OCI-LY7 (cell line): ENCODE data around the gene HS3ST1. TPM values are rescaled to one million over a fixed set of nuclear protein-coding genes. Genes with fewer than 3 reads are reported as not detected.

Experiments
- BruUV-seq: library from RNA; stranded (reverse); fragments of 400-500 nt; replicated peaks from 2 replicates; lab custom pipeline; 2021; lab: Mats Ljungman, UMichigan
- CTCF ChIA-PET: fragments of 300-600 bp; sonication (Branson Sonifier 250); formaldehyde crosslinking; loops from one replicate; lab custom pipeline; 2022; ENCODE audit warnings: antibody characterized with exemption; ENCODE audit not compliant: unreplicated experiment; lab: Charles Lee
- POLR2A ChIA-PET: fragments of 300-600 bp; sonication (Branson Sonifier 250); formaldehyde crosslinking; loops from one replicate; lab custom pipeline; 2022; ENCODE audit warnings: antibody characterized with exemption; lab: Charles Lee
- DNase-seq: peaks from one replicate; pipeline ENCODE4 v3.0.0-alpha.2; 2015; ENCODE audit warnings: low spot score
- H2AFZ ChIP-seq: fragments of 200-600 bp; sonication (generic), shearing (Covaris generic); 2 replicates; pipeline ENCODE4 v1.6.1; 2014; ENCODE audit warnings: mild to moderate bottlenecking, antibody characterized with exemption, low read length, moderate library complexity
- H3K27ac ChIP-seq: fragments of 200-600 bp; sonication (generic); 2 replicates; pipeline ENCODE4 v1.5.1; 2014; ENCODE audit warnings: mixed run types, low read depth, mild to moderate bottlenecking, moderate library complexity, low read length, inconsistent platforms; ENCODE audit not compliant: poor library complexity, severe bottlenecking
- H3K36me3 ChIP-seq: fragments of 200-600 bp; sonication (generic); 2 replicates; pipeline ENCODE4 v1.6.1; 2014; ENCODE audit warnings: mild to moderate bottlenecking, antibody characterized with exemption, low read length, moderate library complexity, mixed read lengths; ENCODE audit not compliant: insufficient read depth
- H3K4me1 ChIP-seq: fragments of 200-600 bp; sonication (generic); 2 replicates; pipeline ENCODE4 v1.5.1; 2014; ENCODE audit warnings: mild to moderate bottlenecking, low read length; ENCODE audit not compliant: insufficient read depth, poor library complexity, severe bottlenecking
- H3K4me2 ChIP-seq: fragments of 200-600 bp; sonication (generic); 2 replicates; pipeline ENCODE4 v1.6.1; 2014; ENCODE audit warnings: mild to moderate bottlenecking, low read length
- H3K4me3 ChIP-seq: fragments of 200-600 bp; sonication (generic); 2 replicates; pipeline ENCODE4 v1.5.1; 2014; ENCODE audit warnings: mild to moderate bottlenecking, low read depth, low read length; ENCODE audit not compliant: poor library complexity, severe bottlenecking
- H3K79me2 ChIP-seq: fragments of 200-600 bp; sonication (generic); 2 replicates; pipeline ENCODE4 v1.6.1; 2016; ENCODE audit warnings: low read depth, mild to moderate bottlenecking, low read length, moderate library complexity, mixed read lengths; ENCODE audit not compliant: insufficient read depth
- H3K9me2 ChIP-seq: fragments of 200-600 bp; sonication (generic); 2 replicates; pipeline ENCODE4 v1.6.1; 2016; ENCODE audit warnings: mild to moderate bottlenecking, low read length, mixed read lengths; ENCODE audit not compliant: insufficient read depth
- H3K9me3 ChIP-seq: fragments of 200-600 bp; sonication (generic); 2 replicates; pipeline ENCODE4 v1.6.1; 2014; ENCODE audit warnings: mild to moderate bottlenecking, mixed run types, low read length, mixed read lengths
- H4K20me1 ChIP-seq: fragments of 200-600 bp; sonication (generic); 2 replicates; pipeline ENCODE4 v1.6.1; 2014; ENCODE audit warnings: mild to moderate bottlenecking, antibody characterized with exemption, low read length, moderate library complexity, mixed read lengths; ENCODE audit not compliant: insufficient read depth
- EZH2phosphoT487 ChIP-seq: fragments of 200-600 bp; sonication (generic); IDR thresholded peaks from 2 replicates; pipeline ENCODE4 v1.6.1; 2018; ENCODE audit warnings: low read depth, borderline replicate concordance, mild to moderate bottlenecking, mixed run types, antibody characterized with exemption, low read length, moderate library complexity, mixed read lengths
- intact Hi-C: fragments of 100-400 bp; cut with micrococcal nuclease; formaldehyde crosslinking; loops from one replicate; pipeline ENCODE4 v1.10.0; 2022; ENCODE audit not compliant: unreplicated experiment
- total RNA-seq, 2 experiments: library from RNA; depleted of rRNA in 1 of 2; stranded (reverse); fragments of >200 nt in 1 of 2; shearing (Covaris generic) in 1 of 2; gene quantifications; 2 replicates each; pipeline ENCODE4 v1.2.3, GENCODE V29; 2014 to 2022
- TF ChIP-seq, protein P1 (sequence below): fragments of 200-600 bp; sonication (generic); conservative IDR thresholded peaks from 2 replicates; pipeline ENCODE4 v1.5.1; 2014; ENCODE audit warnings: mild to moderate bottlenecking, antibody characterized with exemption, low read length, moderate library complexity, mixed read lengths

The HS3ST1 gene
- total RNA-seq, 2 experiments from 2014 or later = not detected

DNA sequence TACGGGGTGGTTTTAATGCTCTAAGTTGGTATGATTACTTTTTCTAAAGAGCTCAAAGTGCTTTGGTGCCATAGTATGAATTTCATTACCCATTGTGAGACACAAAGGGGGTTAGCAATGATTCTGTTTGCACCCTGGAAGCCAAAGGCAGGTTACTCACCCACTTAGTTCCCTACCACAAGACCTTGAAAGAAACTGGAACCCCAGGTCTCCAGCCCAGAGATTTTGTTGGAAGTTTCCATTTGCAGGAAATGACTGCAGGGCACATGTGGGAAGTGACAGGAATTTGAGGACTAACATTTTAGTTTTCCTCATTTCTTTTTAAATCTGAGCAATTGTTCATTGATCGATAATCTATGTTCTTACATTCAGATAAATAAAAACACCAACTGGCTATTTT, 1.8 kb upstream of the HS3ST1 start:
- H2AFZ ChIP-seq = no peak overlapping the region
- DNase-seq = no peak
- H3K4me3 ChIP-seq = no peak overlapping the region
- CTCF ChIA-PET = no interaction called here
- intact Hi-C loops = no loop called here
- no peak overlapping the region for H3K4me2 ChIP-seq
- no TSS peak for BruUV-seq
- no peaks in the 10 kb centered on the region for H3K36me3 ChIP-seq
- TF ChIP-seq, protein P1, sequence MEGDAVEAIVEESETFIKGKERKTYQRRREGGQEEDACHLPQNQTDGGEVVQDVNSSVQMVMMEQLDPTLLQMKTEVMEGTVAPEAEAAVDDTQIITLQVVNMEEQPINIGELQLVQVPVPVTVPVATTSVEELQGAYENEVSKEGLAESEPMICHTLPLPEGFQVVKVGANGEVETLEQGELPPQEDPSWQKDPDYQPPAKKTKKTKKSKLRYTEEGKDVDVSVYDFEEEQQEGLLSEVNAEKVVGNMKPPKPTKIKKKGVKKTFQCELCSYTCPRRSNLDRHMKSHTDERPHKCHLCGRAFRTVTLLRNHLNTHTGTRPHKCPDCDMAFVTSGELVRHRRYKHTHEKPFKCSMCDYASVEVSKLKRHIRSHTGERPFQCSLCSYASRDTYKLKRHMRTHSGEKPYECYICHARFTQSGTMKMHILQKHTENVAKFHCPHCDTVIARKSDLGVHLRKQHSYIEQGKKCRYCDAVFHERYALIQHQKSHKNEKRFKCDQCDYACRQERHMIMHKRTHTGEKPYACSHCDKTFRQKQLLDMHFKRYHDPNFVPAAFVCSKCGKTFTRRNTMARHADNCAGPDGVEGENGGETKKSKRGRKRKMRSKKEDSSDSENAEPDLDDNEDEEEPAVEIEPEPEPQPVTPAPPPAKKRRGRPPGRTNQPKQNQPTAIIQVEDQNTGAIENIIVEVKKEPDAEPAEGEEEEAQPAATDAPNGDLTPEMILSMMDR = no peak
- TF ChIP-seq EZH2phosphoT487 = no peak
- H3K9me2 ChIP-seq = no peaks in the 10 kb centered on the region
- H3K9me3 ChIP-seq = no peaks in the 10 kb centered on the region
- H3K79me2 ChIP-seq = no peaks in the 10 kb centered on the region
- H3K27ac ChIP-seq = no peak overlapping the region
- H3K4me1 ChIP-seq = no peaks in the 10 kb centered on the region
- no peaks in the 10 kb centered on the region for H4K20me1 ChIP-seq
- POLR2A ChIA-PET = interaction anchor here (0.6 to 0.7 kb wide), 3 partner anchors 15 to 1537 kb away, joined by 3 to 6 read pairs (median 4); no protein-coding TSS in a partner anchor

DNA sequence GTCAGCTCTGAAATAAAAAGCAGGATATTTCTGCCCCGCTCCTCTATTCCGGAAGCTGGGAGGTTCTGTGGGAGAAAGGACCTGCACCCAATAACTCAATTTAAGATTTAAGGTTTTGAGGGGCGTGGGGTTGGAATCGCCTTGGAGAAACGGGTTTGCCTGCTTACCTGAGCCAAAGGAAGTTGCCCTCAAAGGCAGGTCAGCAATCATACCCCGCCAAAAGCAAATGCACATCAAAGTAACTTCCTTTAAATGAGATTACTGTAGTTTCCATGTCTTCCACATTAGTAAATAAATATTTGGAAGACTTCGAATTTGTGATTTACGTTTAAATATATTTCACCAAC, 978 bp upstream of the HS3ST1 start:
- CTCF ChIA-PET = no interaction called here
- H3K9me3 ChIP-seq = no peaks in the 10 kb centered on the region
- no peak overlapping the region for H2AFZ ChIP-seq
- no peak for DNase-seq
- no peak overlapping the region for H3K4me3 ChIP-seq
- no peaks in the 10 kb centered on the region for H3K4me1 ChIP-seq
- H4K20me1 ChIP-seq = no peaks in the 10 kb centered on the region
- POLR2A ChIA-PET = no interaction called here
- intact Hi-C loops = loop anchor here (10.0 kb wide), 1 partner anchor 845 kb away; no protein-coding TSS in a partner anchor
- H3K4me2 ChIP-seq = no peak overlapping the region
- no TSS peak for BruUV-seq
- TF ChIP-seq EZH2phosphoT487 = no peak
- TF ChIP-seq, protein P1 = no peak
- no peaks in the 10 kb centered on the region for H3K36me3 ChIP-seq
- H3K27ac ChIP-seq = no peak overlapping the region
- H3K79me2 ChIP-seq = no peaks in the 10 kb centered on the region
- no peaks in the 10 kb centered on the region for H3K9me2 ChIP-seq

DNA sequence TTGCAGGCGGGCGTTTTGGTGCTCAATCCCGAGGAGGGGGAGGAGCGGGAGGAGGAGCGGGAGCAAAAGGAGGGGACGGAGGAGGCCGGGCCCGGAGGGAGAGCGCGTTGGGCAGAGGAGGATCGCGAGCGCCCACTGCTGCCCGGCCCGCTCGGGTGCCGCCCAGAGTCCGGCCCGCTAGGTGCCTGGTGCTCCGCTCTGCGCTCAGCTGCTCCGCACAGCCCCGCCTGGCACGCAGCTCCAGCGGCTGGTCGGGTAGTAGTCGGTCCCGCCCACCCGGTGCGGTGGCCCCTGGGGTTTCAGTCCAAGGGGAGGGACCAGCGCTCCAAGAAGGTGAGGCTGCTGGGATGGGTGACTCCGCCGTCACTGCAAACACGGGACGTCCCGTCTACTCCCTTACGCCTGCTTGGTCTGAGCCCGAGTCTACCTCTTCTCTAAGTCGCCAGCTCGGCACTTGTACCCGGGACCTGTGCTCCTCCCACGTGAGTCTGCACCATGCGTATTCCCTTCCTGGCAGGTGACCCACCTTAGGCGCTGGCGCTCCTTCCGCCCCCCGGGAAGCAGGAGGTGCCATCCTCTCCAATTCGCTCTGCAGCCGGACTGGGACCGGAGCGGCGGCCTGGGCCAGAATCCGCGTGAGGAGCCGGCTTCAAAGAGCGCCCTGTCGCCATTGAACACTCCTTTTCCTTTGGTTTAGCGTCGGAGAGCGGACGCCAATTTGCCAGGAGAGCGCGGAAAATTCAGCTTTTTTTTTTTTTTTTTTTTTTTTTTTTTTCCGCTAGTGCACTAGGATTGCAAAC, 405 bp upstream of the HS3ST1 start:
- H4K20me1 ChIP-seq = no peaks in the 10 kb centered on the region
- H2AFZ ChIP-seq = no peak overlapping the region
- no peak overlapping the region for H3K27ac ChIP-seq
- H3K4me2 ChIP-seq = no peak overlapping the region
- H3K79me2 ChIP-seq = no peaks in the 10 kb centered on the region
- no peaks in the 10 kb centered on the region for H3K36me3 ChIP-seq
- H3K4me1 ChIP-seq = no peaks in the 10 kb centered on the region
- H3K9me3 ChIP-seq = no peaks in the 10 kb centered on the region
- no peak for DNase-seq
- no peak overlapping the region for H3K4me3 ChIP-seq
- no peaks in the 10 kb centered on the region for H3K9me2 ChIP-seq
- ChIA-PET CTCF (no interaction called here), POLR2A (no interaction called here)
- BruUV-seq = no TSS peak
- TF ChIP-seq EZH2phosphoT487 = no peak
- TF ChIP-seq, protein P1 = no peak
- intact Hi-C loops = loop anchor here (10.0 kb wide), 1 partner anchor 844 kb away; no protein-coding TSS in a partner anchor
